CD14-positive monocyte (primary cell): Measurements from ENCODE around the gene SEMA3F. TPM values are rescaled to one million over a fixed set of nuclear protein-coding genes. Genes with fewer than 3 reads are reported as not detected.

ENCODE experiments used
- DNase-seq, 3 donors: peaks; one replicate each; pipeline ENCODE4 v3.0.0-alpha.2; 2011 to 2022
- H2AFZ ChIP-seq: 2 replicates; pipeline ENCODE4 v1.6.0; 2012; ENCODE audit warnings: mild to moderate bottlenecking, low read depth, low read length, inconsistent platforms; ENCODE audit not compliant: insufficient read depth, poor library complexity, severe bottlenecking
- H3K27ac ChIP-seq, 2 donors: 1 replicate in 1 of 2; 2 replicates in 1 of 2; pipeline ENCODE4 v1.5.1; 2012 to 2013; ENCODE audit warnings: low read length in 2 of 2, control low read depth in 1 of 2, inconsistent platforms in 1 of 2, low read depth in 1 of 2, mild to moderate bottlenecking in 1 of 2
- H3K27me3 ChIP-seq, 2 donors: one replicate each; pipeline versions ENCODE4 v1.6.0 to v1.6.1; 2011 to 2013; ENCODE audit warnings: low read length in 2 of 2; ENCODE audit not compliant: control insufficient read depth in 2 of 2, insufficient read depth in 2 of 2
- H3K36me3 ChIP-seq, 2 donors: replicated peaks in 1 of 2; 1 replicate in 1 of 2; 2 replicates in 1 of 2; pipeline versions ENCODE4 v1.5.1 to v1.6.1; 2012 to 2013; ENCODE audit warnings: low read length in 2 of 2, control low read depth in 1 of 2, inconsistent platforms in 1 of 2, mild to moderate bottlenecking in 1 of 2; ENCODE audit not compliant: insufficient read depth in 2 of 2, control insufficient read depth in 1 of 2
- H3K4me1 ChIP-seq, 2 donors: 1 replicate in 1 of 2; 2 replicates in 1 of 2; pipeline versions ENCODE4 v1.5.1 to v1.6.1; 2012 to 2013; ENCODE audit warnings: low read length in 2 of 2, control low read depth in 1 of 2, inconsistent platforms in 1 of 2, mild to moderate bottlenecking in 1 of 2, moderate library complexity in 1 of 2; ENCODE audit not compliant: insufficient read depth in 2 of 2, control insufficient read depth in 1 of 2
- H3K4me2 ChIP-seq: replicated peaks from 2 replicates; pipeline ENCODE3; 2012; ENCODE audit warnings: low read length, moderate library complexity, mild to moderate bottlenecking; ENCODE audit not compliant: poor library complexity, severe bottlenecking; ENCODE audit errors: extremely low read depth
- H3K4me3 ChIP-seq, 3 experiments: fragments of 200-600 bp in 1 of 3; sonication (generic) in 1 of 3; replicated peaks in 1 of 3; 1 replicate in 2 of 3; 2 replicates in 1 of 3; pipeline ENCODE4 v1.5.1; 2011 to 2013; ENCODE audit warnings: low read length in 3 of 3, mild to moderate bottlenecking in 3 of 3, control low read depth in 2 of 3, low read depth in 2 of 3, inconsistent platforms in 1 of 3, moderate library complexity in 1 of 3
- H3K79me2 ChIP-seq: 2 replicates; pipeline ENCODE4 v1.6.0; 2012; ENCODE audit warnings: mild to moderate bottlenecking, control low read depth, inconsistent platforms, low read length, moderate library complexity; ENCODE audit not compliant: insufficient read depth
- H3K9ac ChIP-seq: 2 replicates; pipeline ENCODE4 v1.6.0; 2017; ENCODE audit warnings: low read length, mild to moderate bottlenecking; ENCODE audit not compliant: insufficient read depth, poor library complexity, severe bottlenecking
- H3K9me3 ChIP-seq, 2 donors: replicated peaks in 1 of 2; 1 replicate in 1 of 2; 2 replicates in 1 of 2; pipeline versions ENCODE4 v1.5.1 to v1.6.1; 2012 to 2013; ENCODE audit warnings: low read length in 2 of 2, control low read depth in 1 of 2; ENCODE audit not compliant: control insufficient read depth in 1 of 2, insufficient read depth in 1 of 2
- H4K20me1 ChIP-seq: 2 replicates; pipeline ENCODE4 v1.6.0; 2012; ENCODE audit warnings: mild to moderate bottlenecking, low read length, control low read depth, moderate library complexity; ENCODE audit not compliant: insufficient read depth
- H3K27ac Mint-ChIP-seq, 7 donors: one replicate each; pipeline ENCODE4 v1.8.0; 2020; ENCODE audit warnings: mild to moderate bottlenecking in 7 of 7, mixed read lengths in 7 of 7, moderate library complexity in 6 of 7, inconsistent platforms in 2 of 7
- H3K27me3 Mint-ChIP-seq, 3 donors: one replicate each; pipeline ENCODE4 v1.8.0; 2021 to 2022; ENCODE audit warnings: low read depth in 3 of 3, mild to moderate bottlenecking in 3 of 3, mixed read lengths in 3 of 3, moderate library complexity in 3 of 3, inconsistent platforms in 1 of 3
- H3K36me3 Mint-ChIP-seq, 2 donors: one replicate each; pipeline ENCODE4 v1.8.0; 2020; ENCODE audit warnings: mixed read lengths in 2 of 2, inconsistent platforms in 1 of 2, mild to moderate bottlenecking in 1 of 2
- H3K4me1 Mint-ChIP-seq: one replicate; pipeline ENCODE4 v1.8.0; 2020; ENCODE audit warnings: mild to moderate bottlenecking, mixed read lengths
- H3K4me3 Mint-ChIP-seq, 2 donors: one replicate each; pipeline ENCODE4 v1.8.0; 2020; ENCODE audit warnings: mild to moderate bottlenecking in 2 of 2, mixed read lengths in 2 of 2, moderate library complexity in 1 of 2
- H3K9me3 Mint-ChIP-seq, 7 donors: one replicate each; pipeline ENCODE4 v1.8.0; 2020 to 2022; ENCODE audit warnings: mixed read lengths in 7 of 7, mild to moderate bottlenecking in 6 of 7, moderate library complexity in 6 of 7, inconsistent platforms in 2 of 7
- CTCF ChIP-seq: fragments of 200-600 bp; IDR thresholded peaks from one replicate; pipeline ENCODE4 v1.8.0; 2022; ENCODE audit warnings: antibody characterized with exemption, mild to moderate bottlenecking
- WGBS: methylation state at CpG from one replicate; pipeline ENCODE4 v1.1.5; 2013; ENCODE audit warnings: missing lambda C conversion rate; ENCODE audit not compliant: insufficient coverage; 5-methylcytosine and 5-hydroxymethylcytosine counted together
- intact Hi-C, 2 donors: fragments of 100-400 bp; cut with micrococcal nuclease; formaldehyde crosslinking; loops; one replicate each; pipeline versions ENCODE4 v1.15.0 to v1.15.1; 2023
- polyA plus RNA-seq, 3 donors: library from polyadenylated mRNA; depleted of rRNA in 1 of 3; unstranded in 2 of 3; stranded (reverse) in 1 of 3; fragments of 300-500 nt in 2 of 3; fragments of >200 nt in 1 of 3; fragmentation: Illumina TruSeq in 2 of 3; gene quantifications; 1 replicate in 2 of 3; 2 replicates in 1 of 3; pipeline ENCODE4 v1.2.3, GENCODE V29; 2012 to 2021

Gene SEMA3F
- polyA plus RNA-seq, 3 donors, result 0.01 TPM; not detected in 2

GRCh38 chr3:50235716-50236483 lies 80.8 kb downstream of the SEMA3F start, which contains the start of gene GNAI2:
Gene GNAI2 (plus strand): TSS chr3:50236204. CDS start chr3:50236336, 132 bp downstream.
- Mint-ChIP-seq H3K4me3 (peak within 1 kb of the TSS; percentile 99 to 100), H3K36me3 (peaks cover 19 to 37% of the 10 kb centered on the region in 2 donors)
- H2AFZ ChIP-seq, result peak within 1 kb of the TSS; percentile 59

More at GRCh38 chr3:50235716-50236483, 80.8 kb downstream of the SEMA3F start, which contains the start of gene GNAI2:
- WGBS, result under 1% methylated on average over 74 of the region's 75 CpGs
- Histone ChIP-seq H3K36me3 (peaks cover 16 to 22% of the 10 kb centered on the region in 2 donors), H3K27ac (peak within 1 kb of the TSS; percentile 98 to 100), H3K9me3 (no peaks in the 10 kb centered on the region), H3K4me2 (peak within 1 kb of the TSS; percentile 96), H3K4me1 (peaks cover 72 to 76% of the 10 kb centered on the region in 2 donors), H3K79me2 (peaks cover 92% of the 10 kb centered on the region), H3K27me3 (no peaks in the 10 kb centered on the region), H4K20me1 (peaks cover 48% of the 10 kb centered on the region), H3K4me3 (peak within 1 kb of the TSS; percentile 61 to 100 (median 97)), H3K9ac (peak within 1 kb of the TSS; percentile 89)
- TF ChIP-seq CTCF, result no peak
- intact Hi-C loops, result no loop called here
- Mint-ChIP-seq H3K9me3 (peaks cover 0 to 2% (median 0%) of the 10 kb centered on the region in 7 donors), H3K27me3 (peaks cover 0 to 1% (median 0%) of the 10 kb centered on the region in 3 donors), H3K27ac (peak within 1 kb of the TSS; percentile 93 to 98 (median 95)), H3K4me1 (peaks cover 67% of the 10 kb centered on the region)
- DNase-seq, result peak; percentile 97 to 99 (median 97)
